ENCODE data around the gene SEZ6L.

GRCh38 chr22:26334232-26334631 is 165.0 kb downstream of the SEZ6L start:
- TF ChIP-seq CTCF (IDR thresholded peaks at IDR 0.05) (no peak), EP300 (IDR thresholded peaks at IDR 0.05) (no peak)
